HL-60 (cell line): ENCODE measurements around the gene DDX27.

ENCODE experiments used
- DNase-seq, 2 experiments: peaks; one replicate each; pipeline ENCODE4 v3.0.0-alpha.2; 2010 to 2020; ENCODE audit warnings: low read depth in 1 of 2, low spot score in 1 of 2
- H3K27ac ChIP-seq: fragments of 250-450 bp; sonication (Bioruptor Pico); replicated peaks from 2 replicates; pipeline ENCODE4 v1.5.1; 2020; ENCODE audit warnings: mild to moderate bottlenecking, moderate library complexity
- H3K27me3 ChIP-seq: fragments of 250-450 bp; sonication (Bioruptor Pico); 2 replicates; pipeline ENCODE4 v1.5.1; 2021; ENCODE audit warnings: mild to moderate bottlenecking, moderate library complexity; ENCODE audit not compliant: insufficient read depth, poor library complexity, severe bottlenecking
- H3K4me3 ChIP-seq: replicated peaks from 2 replicates; pipeline ENCODE4 v1.5.1; 2011; ENCODE audit warnings: mild to moderate bottlenecking, control low read depth, low read length; ENCODE audit not compliant: insufficient read depth
- GABPA ChIP-seq: IDR thresholded peaks from 2 replicates; pipeline ENCODE4 v1.6.1; 2012; ENCODE audit warnings: low read depth
- POLR2AphosphoS5 ChIP-seq: IDR thresholded peaks from 2 replicates; pipeline ENCODE4 v1.6.1; 2012; ENCODE audit warnings: low read depth
- SPI1 ChIP-seq: IDR thresholded peaks from 2 replicates; pipeline ENCODE4 v1.6.1; 2012; ENCODE audit warnings: low read depth, mild to moderate bottlenecking, borderline replicate concordance
- TF ChIP-seq, protein P1 (sequence below): IDR thresholded peaks from one replicate; pipeline ENCODE4 v1.5.1; 2011; ENCODE audit warnings: low read length, control low read depth, inconsistent platforms; ENCODE audit not compliant: insufficient read depth
- TF ChIP-seq, protein P2 (sequence below): IDR thresholded peaks from 2 replicates; pipeline ENCODE4 v1.6.1; 2012; ENCODE audit warnings: low read depth; ENCODE audit not compliant: insufficient replicate concordance

The DDX27 gene

DNA sequence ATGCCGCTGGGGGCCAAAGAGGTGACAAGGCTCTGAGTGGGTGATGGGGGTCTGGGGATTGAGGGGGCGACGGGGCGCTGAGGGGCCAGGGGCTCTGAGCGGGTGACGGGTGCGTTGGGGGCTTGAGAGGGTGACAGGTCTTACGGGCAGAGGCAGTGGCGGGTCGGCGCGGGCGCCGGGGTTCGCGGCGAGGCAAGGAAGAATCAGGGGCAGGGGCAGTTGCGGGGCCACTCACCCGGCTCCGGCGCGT, 58.5 kb downstream of the DDX27 start:
- H3K27ac ChIP-seq, result peak overlapping the region; percentile 96
- no peak for DNase-seq
- H3K4me3 ChIP-seq, result peak overlapping the region; percentile 97
- H3K27me3 ChIP-seq, result no peaks in the 10 kb centered on the region
- TF ChIP-seq, protein P1, sequence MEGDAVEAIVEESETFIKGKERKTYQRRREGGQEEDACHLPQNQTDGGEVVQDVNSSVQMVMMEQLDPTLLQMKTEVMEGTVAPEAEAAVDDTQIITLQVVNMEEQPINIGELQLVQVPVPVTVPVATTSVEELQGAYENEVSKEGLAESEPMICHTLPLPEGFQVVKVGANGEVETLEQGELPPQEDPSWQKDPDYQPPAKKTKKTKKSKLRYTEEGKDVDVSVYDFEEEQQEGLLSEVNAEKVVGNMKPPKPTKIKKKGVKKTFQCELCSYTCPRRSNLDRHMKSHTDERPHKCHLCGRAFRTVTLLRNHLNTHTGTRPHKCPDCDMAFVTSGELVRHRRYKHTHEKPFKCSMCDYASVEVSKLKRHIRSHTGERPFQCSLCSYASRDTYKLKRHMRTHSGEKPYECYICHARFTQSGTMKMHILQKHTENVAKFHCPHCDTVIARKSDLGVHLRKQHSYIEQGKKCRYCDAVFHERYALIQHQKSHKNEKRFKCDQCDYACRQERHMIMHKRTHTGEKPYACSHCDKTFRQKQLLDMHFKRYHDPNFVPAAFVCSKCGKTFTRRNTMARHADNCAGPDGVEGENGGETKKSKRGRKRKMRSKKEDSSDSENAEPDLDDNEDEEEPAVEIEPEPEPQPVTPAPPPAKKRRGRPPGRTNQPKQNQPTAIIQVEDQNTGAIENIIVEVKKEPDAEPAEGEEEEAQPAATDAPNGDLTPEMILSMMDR, result no peak
- TF ChIP-seq, protein P2, sequence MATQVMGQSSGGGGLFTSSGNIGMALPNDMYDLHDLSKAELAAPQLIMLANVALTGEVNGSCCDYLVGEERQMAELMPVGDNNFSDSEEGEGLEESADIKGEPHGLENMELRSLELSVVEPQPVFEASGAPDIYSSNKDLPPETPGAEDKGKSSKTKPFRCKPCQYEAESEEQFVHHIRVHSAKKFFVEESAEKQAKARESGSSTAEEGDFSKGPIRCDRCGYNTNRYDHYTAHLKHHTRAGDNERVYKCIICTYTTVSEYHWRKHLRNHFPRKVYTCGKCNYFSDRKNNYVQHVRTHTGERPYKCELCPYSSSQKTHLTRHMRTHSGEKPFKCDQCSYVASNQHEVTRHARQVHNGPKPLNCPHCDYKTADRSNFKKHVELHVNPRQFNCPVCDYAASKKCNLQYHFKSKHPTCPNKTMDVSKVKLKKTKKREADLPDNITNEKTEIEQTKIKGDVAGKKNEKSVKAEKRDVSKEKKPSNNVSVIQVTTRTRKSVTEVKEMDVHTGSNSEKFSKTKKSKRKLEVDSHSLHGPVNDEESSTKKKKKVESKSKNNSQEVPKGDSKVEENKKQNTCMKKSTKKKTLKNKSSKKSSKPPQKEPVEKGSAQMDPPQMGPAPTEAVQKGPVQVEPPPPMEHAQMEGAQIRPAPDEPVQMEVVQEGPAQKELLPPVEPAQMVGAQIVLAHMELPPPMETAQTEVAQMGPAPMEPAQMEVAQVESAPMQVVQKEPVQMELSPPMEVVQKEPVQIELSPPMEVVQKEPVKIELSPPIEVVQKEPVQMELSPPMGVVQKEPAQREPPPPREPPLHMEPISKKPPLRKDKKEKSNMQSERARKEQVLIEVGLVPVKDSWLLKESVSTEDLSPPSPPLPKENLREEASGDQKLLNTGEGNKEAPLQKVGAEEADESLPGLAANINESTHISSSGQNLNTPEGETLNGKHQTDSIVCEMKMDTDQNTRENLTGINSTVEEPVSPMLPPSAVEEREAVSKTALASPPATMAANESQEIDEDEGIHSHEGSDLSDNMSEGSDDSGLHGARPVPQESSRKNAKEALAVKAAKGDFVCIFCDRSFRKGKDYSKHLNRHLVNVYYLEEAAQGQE, result no peak
- TF ChIP-seq POLR2AphosphoS5 (no peak), GABPA (no peak), SPI1 (no peak)

DNA sequence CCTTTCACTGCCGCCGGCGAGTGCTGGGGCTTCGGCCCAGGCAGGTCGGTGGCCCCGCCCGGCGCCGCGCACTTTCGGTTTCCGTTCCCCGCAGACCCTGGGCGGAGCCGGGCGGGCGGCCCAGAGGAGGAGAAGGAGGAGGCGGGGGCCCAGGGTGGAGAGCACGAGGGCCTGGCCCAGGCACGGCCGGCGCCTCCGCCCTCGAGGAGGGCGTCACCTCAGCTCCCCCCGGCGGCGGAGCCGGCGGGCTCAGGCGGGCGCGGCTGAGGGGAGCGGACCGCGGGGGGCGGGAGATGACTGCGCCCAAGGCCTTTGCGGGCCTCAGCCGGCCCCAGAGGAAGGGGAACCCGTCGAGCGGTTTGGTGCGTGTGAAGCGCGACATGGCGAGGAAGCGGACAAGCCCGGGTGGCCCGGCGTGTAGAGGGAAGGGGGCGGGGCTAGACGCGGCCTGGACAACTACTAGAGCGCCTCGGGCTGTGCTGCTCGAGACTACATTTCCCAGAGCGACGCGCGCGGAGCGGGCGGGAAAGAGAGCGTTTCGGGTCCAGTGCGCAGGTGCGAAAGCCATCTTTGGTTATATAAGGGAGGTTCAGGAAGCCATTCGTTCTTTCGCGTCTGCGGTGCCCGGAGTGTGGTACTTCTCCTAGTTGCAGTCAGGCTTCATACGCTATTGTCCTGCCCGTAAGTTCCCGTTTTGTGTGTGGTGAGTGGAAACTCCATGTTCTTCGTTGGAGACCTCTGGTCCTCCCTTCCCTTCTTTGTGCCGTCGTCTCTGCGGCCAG, 59.0 kb downstream of the DDX27 start, which contains the start of gene ZNFX1:
TSS of gene ZNFX1 (minus strand) at position 22 of the 782 bp plus-strand sequence. CDS start 2,218 bp downstream, outside the sequence.
- peak within 1 kb of the TSS; percentile 97 for H3K4me3 ChIP-seq
- DNase-seq, result peak; percentile 98 to 99
- TF ChIP-seq, protein P1, result no peak
- TF ChIP-seq, protein P2, result peak; percentile 83
- peak; percentile 100 for TF ChIP-seq POLR2AphosphoS5
- no peak for TF ChIP-seq GABPA
- H3K27ac ChIP-seq, result peak within 1 kb of the TSS; percentile 96
- H3K27me3 ChIP-seq, result no peaks in the 10 kb centered on the region

DNA sequence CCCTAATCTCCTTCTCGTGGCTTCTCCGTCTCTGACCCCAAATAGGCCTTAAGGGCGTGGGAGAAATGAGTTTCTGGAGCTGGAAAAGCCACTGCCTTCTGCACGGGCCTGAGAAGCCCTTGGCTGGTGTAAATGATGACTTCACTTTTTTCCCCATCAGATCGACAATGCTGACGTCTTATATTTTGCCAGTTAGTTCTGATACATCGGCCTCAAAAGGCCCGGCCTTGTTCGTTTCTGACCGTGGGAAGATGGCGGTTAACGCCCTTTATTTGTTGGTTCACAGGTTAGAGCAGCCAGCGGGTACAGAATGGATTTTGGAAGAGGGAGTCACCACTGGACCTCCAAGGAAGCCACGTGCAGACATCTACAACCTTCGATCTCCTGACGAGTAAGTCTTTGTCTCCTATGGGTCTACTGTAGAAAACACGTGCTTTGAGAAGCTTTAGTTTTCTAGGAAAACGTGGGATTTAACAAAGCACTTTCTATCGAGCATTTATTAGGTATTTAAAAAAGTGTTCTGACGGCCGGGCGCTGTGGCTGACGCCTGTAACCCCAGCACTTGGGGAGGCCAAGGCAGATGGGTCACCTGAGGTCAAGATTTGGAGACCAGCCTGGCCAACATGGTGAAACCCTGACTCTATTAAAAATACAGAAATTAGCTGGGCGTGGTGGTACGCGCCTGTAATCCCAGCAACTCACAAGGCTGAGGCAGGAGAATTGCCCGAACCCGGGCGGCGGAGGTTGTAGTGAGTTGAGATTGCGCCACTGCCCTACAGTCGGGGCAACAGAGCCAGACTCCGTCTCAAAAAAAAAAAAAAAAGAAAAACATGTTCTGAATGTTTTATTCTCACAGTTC, 59.8 kb downstream of the DDX27 start:
- DNase-seq, result peak in 1 of 2 experiments; percentile 37
- no peaks in the 10 kb centered on the region for H3K27me3 ChIP-seq
- TF ChIP-seq, protein P2, result no peak
- peak; percentile 15 for TF ChIP-seq POLR2AphosphoS5

More for the DNA sequence above, 59.8 kb downstream of the DDX27 start:
- peak overlapping the region; percentile 96 for H3K27ac ChIP-seq
- H3K4me3 ChIP-seq, result peak overlapping the region; percentile 50
